GM21576 (cell line): ENCODE measurements around the gene CACNA1E.
"Not testable (repeated sequence)": the region's sequence is repeated elsewhere in the genome, so short reads cannot be mapped to it uniquely, and the experiment has no call there.

Experiments used
- ATAC-seq: cut with Tn5 transposase; IDR thresholded peaks from one replicate; pipeline ENCODE4 v1.9.1; 2021; ENCODE audit warnings: mild to moderate bottlenecking, moderate library complexity; ENCODE audit not compliant: unreplicated experiment

Gene CACNA1E

GRCh38 chr1:181798191-181798926 lies 315.0 kb downstream of the CACNA1E start:
- no peak for ATAC-seq

DNA sequence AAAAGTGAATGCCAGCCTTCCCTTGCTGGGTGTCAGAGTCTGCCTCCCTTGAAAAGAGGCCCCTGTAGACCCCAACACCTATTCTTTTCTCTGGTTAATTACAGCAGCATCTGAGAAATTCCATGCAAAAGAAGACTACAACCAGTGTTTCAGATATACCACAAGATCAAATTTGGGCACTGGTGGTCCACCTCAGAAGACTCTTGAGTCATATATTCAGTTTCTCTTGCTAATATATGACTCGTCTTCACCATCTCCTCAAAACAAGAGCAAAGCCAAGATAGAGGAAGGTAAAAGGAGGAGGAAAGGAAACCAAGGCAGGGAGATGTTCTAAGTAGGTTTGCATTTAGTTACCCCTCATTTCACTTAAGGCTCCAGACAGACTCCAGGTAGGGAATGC lies 318.3 kb downstream of the CACNA1E start:
- no peak for ATAC-seq

GRCh38 chr1:181802466-181802865 lies 319.1 kb downstream of the CACNA1E start:
- no peak for ATAC-seq

GRCh38 chr1:181803421-181803820 lies 320.1 kb downstream of the CACNA1E start:
- ATAC-seq: no peak

DNA sequence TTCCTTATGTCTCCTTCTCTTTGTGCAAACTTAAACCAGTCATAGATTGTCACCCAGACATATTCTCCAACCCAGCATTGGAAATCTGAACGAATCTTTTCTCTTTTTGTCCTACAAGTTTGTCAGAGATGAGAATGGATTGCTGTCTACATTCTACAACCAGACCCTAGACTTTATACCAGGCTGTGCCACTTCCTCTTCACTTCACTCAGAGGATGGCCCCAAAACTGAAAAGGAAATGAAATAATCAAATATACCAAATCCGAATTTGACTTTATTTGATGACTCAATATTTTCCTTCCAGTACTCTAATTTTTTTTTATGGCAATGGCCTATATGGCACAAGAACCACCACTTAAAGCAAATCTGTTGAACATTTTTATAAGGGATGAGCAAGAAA lies 321.7 kb downstream of the CACNA1E start:
- no peak for ATAC-seq

DNA sequence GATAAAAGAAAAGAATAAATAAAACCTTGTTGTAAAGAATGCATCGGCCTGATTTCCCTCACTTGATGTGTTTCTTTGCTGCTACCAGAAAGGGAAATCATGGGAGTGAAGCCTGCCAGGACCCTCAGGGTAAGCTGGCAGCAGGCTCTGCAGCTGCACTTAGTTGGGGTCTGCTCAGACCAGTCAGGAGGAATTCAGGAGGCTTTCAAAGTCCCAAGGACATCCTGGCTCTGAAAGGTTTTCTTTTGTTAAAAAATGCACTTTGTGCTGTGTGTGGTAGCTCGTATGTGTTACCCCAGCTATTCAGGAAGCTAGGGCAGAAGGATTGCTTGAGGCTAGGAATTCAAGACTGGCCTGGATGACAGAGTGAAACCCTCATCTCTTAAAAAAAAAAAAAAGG lies 323.4 kb downstream of the CACNA1E start:
- no peak for ATAC-seq

GRCh38 chr1:181807251-181807650 lies 323.9 kb downstream of the CACNA1E start:
- no peak for ATAC-seq

- no peak for ATAC-seq
These were observed 326.8 kb downstream of the CACNA1E start for GRCh38 chr1:181809991-181810545.

DNA sequence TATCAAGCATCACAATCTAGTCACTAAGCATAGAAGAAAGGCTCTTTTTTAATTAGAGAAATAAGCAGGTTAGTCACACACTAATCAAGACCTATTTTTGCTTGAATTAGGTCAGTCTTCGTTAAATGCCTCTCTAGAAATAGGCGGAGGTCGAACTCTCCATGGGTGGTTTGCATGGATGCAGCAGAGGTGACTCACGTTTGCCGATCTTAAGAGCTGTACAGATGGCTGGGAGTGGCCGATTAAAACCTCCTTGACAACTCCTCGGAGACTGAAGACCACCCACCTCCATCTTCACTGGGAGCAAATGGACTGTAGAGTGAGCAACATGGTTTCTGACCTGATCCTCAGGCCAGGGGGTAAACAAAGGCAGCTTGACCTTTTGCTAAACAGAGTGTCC lies 328.9 kb downstream of the CACNA1E start:
- no peak for ATAC-seq

GRCh38 chr1:181813266-181813665 lies 329.9 kb downstream of the CACNA1E start:
- no peak for ATAC-seq

DNA sequence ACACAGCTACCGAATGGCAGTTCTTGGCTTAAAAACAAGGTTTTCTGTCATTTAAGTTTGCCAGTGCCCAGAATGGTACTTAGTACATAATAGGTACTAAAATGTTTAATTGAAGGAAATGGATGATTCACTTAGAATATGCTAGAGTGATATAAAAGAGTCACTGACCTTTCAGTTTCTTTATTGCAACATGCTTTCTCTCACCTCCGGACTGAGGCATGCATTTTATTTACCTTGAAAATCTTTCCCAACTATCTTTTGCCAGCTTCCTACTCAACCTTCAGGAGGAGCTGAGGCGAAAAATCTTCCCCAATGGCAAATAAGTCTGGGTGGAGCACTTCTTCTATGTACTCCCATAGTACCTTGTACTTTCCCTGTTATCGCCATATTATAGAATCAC lies 333.3 kb downstream of the CACNA1E start:
- no peak for ATAC-seq

DNA sequence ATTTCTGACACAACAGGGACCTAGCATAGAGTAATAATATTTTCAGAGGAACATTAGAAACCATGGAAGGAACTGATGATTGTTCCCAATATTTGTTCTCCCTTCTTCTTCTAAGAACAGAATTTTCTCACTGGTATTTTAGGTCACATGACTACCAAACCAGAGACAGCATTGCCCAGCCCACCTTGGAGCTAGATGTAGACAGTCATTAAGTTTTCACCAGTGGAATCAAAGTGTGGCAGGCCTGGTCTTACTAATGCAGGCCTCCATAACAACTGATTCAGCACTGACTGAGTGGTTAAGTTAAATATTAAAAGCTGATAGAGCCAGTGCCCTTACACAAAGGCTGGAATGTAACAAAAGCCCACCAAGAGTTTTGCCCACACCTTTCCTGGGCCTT lies 333.8 kb downstream of the CACNA1E start:
- no peak for ATAC-seq

GRCh38 chr1:181818459-181818858 lies 335.1 kb downstream of the CACNA1E start:
- ATAC-seq: no peak

GRCh38 chr1:181818943-181819342 lies 335.6 kb downstream of the CACNA1E start:
- ATAC-seq: no peak

GRCh38 chr1:181821701-181822100 lies 338.4 kb downstream of the CACNA1E start:
- no peak for ATAC-seq

DNA sequence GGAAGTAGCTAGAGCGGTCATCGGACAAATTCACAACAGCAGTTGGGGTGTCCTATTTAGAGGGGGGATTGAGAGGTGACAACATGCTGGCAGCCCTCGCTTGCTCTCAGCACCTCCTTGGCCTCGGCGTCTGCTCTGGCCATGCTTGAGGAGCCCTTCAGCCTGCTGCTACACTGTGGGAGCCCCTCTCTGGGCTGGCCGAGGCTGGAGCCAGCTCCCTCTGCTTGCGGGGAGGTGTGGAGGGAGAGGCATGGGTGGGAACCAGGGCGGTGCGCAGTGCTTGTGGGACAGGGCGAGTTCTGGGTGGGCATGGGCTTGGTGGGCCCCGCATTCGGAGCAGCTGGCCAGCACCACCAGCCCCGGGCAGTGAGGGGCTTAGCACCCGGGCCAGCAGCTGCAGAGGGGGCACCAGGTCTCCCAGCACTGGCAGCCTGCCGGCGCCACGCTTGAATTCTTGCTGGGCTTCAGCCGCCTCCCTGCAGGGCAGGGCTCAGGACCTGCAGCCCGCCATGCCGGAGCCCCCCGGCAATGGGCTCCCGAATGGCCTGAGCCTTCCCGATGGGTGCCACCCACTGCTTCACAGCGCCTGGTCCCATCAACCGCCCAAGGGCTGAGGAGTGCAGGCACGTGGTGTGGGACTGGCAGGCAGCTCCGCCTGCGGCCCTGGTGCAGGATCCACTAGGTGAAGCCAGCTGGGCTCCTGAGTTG lies 349.0 kb downstream of the CACNA1E start:
- not testable (repeated sequence) for ATAC-seq

- no peak for ATAC-seq
These were observed 362.8 kb downstream of the CACNA1E start for GRCh38 chr1:181846001-181846645.

DNA sequence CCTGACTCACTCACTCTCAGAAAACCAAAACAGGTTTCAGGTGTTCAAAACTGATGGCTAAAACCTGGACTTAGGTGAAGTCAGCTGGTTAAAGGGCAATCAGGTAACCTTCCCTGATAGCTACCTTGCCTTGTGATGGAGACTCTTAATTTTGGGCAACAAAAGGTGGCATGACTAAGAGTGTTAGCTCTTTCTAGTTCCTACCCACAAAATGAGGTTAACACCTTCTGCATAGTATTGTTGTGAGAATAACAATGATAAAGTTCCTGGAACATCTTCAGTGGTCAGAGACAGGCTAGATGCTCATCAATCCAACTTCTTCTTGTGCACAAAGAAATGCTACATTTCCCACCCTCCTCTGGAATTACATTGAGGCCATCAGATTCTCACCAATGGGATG lies 363.4 kb downstream of the CACNA1E start:
- no peak for ATAC-seq

DNA sequence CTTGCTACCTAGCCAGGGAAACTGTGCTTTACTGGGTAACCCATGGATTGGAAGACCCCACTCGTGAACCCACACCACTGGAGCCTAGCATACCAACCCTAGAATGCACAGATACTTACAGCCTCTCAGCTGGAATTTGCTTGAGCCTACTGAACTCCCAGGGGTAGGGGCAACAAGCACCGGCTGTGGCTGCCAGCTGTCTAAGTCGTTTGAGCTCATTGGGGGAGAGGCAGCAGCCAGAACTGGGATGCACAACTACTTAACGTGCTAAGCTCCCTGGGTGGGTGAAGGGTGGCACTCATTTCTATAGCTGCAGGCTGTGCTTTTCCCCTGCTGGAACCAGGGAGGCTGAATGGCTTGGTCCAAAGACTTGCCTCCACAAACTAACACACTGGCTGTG lies 365.8 kb downstream of the CACNA1E start:
- no peak for ATAC-seq

DNA sequence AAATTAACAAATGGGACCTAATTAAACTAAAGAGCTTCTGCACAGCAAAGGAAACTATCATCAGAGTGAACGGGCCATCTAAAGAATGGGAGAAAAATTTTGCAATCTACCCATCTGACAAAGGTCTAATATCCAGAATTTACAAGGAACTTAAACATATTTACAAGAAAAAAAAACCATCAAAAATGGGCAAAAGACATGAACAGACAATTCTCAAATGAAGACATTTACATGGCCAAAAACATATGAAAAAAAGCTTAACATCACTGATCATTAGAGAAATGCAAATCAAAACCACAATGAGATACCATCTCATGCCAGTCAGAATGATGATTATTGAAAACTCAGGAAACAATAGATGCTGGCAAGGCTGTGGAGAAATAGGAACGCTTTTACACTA lies 370.9 kb downstream of the CACNA1E start:
- ATAC-seq: not testable (repeated sequence)

DNA sequence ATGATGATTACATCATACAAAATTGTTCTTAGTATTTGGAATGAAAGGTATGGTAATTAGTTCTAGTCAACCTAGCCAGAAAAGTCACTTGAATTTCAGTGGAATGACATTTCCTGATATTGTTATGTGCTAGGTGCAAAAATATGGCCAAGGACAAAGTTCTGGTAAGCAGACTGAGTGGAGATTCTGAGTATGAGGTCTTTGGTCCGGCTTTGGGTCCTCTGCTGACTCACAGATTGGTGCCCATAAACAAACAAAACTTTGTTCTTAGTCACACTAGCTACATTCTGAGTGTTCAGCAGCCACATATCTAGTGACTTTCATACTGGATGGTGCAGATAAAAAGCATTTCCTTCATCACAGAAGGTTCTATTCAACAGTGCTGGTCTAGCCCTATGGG lies 372.1 kb downstream of the CACNA1E start:
- ATAC-seq: no peak
